ENCODE results near the gene TMOD1. TPM values are rescaled to one million over a fixed set of nuclear protein-coding genes. Genes with fewer than 3 reads are reported as not detected.
A peak's percentile ranks its signal among the peaks of the same experiment; 100 is the strongest.

TMOD1 gene
- total and polyA plus RNA-seq, 9 of the 15 experiments (the other 6 are each of a cell fraction or from before 2014, with no cell fraction given) = 7.1 to 41.2 (median 14.2) TPM

GRCh38 chr9:97578846-97579245 lies 77.4 kb downstream of the TMOD1 start:
- in situ Hi-C loops (cut with MboI) = no loop called here
- H2AFZ ChIP-seq (ENCODE audit: low read depth, low read length) = no peak overlapping the region
- no peaks in the 10 kb centered on the region for H3K79me2 ChIP-seq (ENCODE audit: control insufficient read depth, insufficient read depth, low read length)
- H3K4me1 ChIP-seq (replicated peaks in 1 of 2; ENCODE audit: control insufficient read depth in 2 of 2, insufficient read depth in 2 of 2, low read length in 2 of 2) = no peaks in the 10 kb centered on the region
- H3K9ac ChIP-seq (ENCODE audit: insufficient read depth in 1 of 2, low read depth in 2 of 2, low read length in 2 of 2) = no peak overlapping the region
- no peak for FAIRE-seq
- CTCF ChIA-PET (ENCODE audit: low intra/inter-chr PET ratio) = no interaction called here
- POLR2A ChIA-PET = interaction anchor here (1.8 kb wide), 1 partner anchor 75 kb away, joined by 4 read pairs; no protein-coding TSS in a partner anchor
- no peak for DNase-seq (ENCODE audit: extremely low read depth in 1 of 4, low spot score in 3 of 4)
- no peaks in the 10 kb centered on the region for H3K9me3 ChIP-seq (replicated peaks; ENCODE audit: control insufficient read depth, insufficient read depth, low read depth, low read length)
- H4K20me1 ChIP-seq (replicated peaks; ENCODE audit: control insufficient read depth, insufficient read depth, low read length) = no peaks in the 10 kb centered on the region
- intact Hi-C loops (cut with micrococcal nuclease) = no loop called here
- no peak overlapping the region for H3K27ac ChIP-seq (ENCODE audit: extremely low read depth, low read depth, low read length)
- peaks cover 6% of the 10 kb centered on the region; the same call in 2 of the 3 replicates for H3K36me3 ChIP-seq (ENCODE audit: control insufficient read depth, insufficient read depth, low read length)
- H3K4me2 ChIP-seq (ENCODE audit: insufficient read depth, low read length) = no peak overlapping the region
- ATAC-seq = peak; percentile 25; the same call in 1 of the 3 replicates
- H3K4me3 ChIP-seq = no peak overlapping the region
- BruUV-seq (replicated peaks) = no TSS peak
- 64% methylated on average over 5 of the region's 5 CpGs for WGBS (ENCODE audit: insufficient coverage, low coverage, missing lambda C conversion rate)
- TF ChIP-seq, protein P1, sequence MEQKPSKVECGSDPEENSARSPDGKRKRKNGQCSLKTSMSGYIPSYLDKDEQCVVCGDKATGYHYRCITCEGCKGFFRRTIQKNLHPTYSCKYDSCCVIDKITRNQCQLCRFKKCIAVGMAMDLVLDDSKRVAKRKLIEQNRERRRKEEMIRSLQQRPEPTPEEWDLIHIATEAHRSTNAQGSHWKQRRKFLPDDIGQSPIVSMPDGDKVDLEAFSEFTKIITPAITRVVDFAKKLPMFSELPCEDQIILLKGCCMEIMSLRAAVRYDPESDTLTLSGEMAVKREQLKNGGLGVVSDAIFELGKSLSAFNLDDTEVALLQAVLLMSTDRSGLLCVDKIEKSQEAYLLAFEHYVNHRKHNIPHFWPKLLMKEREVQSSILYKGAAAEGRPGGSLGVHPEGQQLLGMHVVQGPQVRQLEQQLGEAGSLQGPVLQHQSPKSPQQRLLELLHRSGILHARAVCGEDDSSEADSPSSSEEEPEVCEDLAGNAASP (IDR thresholded peaks at IDR 0.05) = no peak
- TF ChIP-seq RBM39 (optimal IDR thresholded peaks at IDR 0.05; ENCODE audit: low read depth, low read length) (no peak), MCM3 (IDR thresholded peaks at IDR 0.05) (no peak), HNRNPH1 (optimal IDR thresholded peaks at IDR 0.05; ENCODE audit: low read depth, low read length) (no peak), BCL6 (CRISPR knock-in tag; IDR thresholded peaks at IDR 0.05) (no peak), CBX3 (IDR thresholded peaks at IDR 0.05; ENCODE audit: borderline replicate concordance in 1 of 2, low read length in 2 of 2) (no peak), L3MBTL2 (IDR thresholded peaks at IDR 0.05) (no peak), BRCA1 (IDR thresholded peaks at IDR 0.05) (no peak), BRCA1 (CRISPR knock-in tag; IDR thresholded peaks at IDR 0.05) (no peak), NBN (IDR thresholded peaks at IDR 0.05; ENCODE audit: low read depth) (no peak), MTA1 (IDR thresholded peaks at IDR 0.05; ENCODE audit: borderline replicate concordance) (no peak), CBX8 (IDR thresholded peaks at IDR 0.05; ENCODE audit: borderline replicate concordance, extremely low read depth, low read depth, low read length, poor library complexity, severe bottlenecking) (no peak), ZNF707 (CRISPR knock-in tag; conservative IDR thresholded peaks at IDR 0.05) (no peak), ESRRB (CRISPR knock-in tag; IDR thresholded peaks at IDR 0.05; ENCODE audit: borderline replicate concordance) (no peak), NFYB (IDR thresholded peaks at IDR 0.05; ENCODE audit: extremely low read depth, insufficient read length) (no peak), ZNF583 (CRISPR knock-in tag; IDR thresholded peaks at IDR 0.05) (no peak), EHMT2 (IDR thresholded peaks at IDR 0.05) (no peak)
- TF ChIP-seq, protein P2, sequence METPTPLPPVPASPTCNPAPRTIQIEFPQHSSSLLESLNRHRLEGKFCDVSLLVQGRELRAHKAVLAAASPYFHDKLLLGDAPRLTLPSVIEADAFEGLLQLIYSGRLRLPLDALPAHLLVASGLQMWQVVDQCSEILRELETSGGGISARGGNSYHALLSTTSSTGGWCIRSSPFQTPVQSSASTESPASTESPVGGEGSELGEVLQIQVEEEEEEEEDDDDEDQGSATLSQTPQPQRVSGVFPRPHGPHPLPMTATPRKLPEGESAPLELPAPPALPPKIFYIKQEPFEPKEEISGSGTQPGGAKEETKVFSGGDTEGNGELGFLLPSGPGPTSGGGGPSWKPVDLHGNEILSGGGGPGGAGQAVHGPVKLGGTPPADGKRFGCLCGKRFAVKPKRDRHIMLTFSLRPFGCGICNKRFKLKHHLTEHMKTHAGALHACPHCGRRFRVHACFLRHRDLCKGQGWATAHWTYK (CRISPR knock-in tag; IDR thresholded peaks at IDR 0.05) = no peak
- H3K27me3 ChIP-seq (ENCODE audit: control insufficient read depth in 2 of 2, insufficient read depth in 2 of 2, low read length in 2 of 2) = no peaks in the 10 kb centered on the region
- H3K9me1 ChIP-seq (ENCODE audit: control insufficient read depth, insufficient read depth, low read length) = no peaks in the 10 kb centered on the region

All from K562 (cell line).